HG03196 (cell line): ENCODE results near the gene DPY19L1.
"Not testable (repeated sequence)": the region's sequence is repeated elsewhere in the genome, so short reads cannot be mapped to it uniquely, and the experiment has no call there.

Source experiments
- ATAC-seq: cut with Tn5 transposase; IDR thresholded peaks from one replicate; pipeline ENCODE4 v1.9.1; 2021; ENCODE audit not compliant: unreplicated experiment

The DPY19L1 gene

DNA sequence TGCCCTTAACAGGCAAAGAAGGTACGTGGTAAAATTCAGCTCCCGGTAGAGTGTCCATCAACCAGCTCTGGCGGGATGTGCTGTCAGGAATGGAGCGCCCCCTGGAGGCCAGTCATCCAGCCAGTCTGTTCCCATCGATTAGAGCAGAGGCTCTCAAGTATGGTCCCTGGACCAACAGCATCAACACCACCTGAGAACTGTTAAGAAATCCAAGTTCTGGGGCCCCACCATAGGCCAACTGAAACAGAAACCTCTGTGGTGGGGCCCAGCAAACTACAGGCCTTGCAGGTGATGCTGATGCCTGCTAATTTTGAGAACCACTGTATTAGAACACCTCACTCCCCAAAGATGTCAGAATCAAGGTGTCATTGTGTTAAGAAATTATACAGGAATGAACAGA lies 109.2 kb downstream of the DPY19L1 start:
- ATAC-seq = peak; percentile 64

DNA sequence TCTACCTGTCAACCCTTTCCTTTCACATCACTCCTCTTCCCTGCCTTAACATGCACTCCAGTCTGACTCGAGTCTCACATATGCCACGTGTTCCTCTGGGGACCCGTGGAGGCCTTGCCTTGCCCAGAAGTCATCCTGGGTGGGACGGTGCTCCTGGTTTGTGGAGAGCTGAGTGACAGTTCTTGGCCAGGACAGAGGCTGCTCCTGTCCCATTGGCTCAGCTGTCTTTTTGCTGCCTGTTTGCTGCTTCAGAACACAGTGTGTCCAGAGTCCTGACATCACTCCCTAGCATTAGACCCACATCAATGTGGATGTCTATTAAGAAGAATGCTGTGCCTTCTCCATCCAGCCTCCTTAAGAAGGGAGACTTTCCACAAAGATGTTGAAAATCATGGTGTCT lies 116.8 kb downstream of the DPY19L1 start:
- ATAC-seq = not testable (repeated sequence)

DNA sequence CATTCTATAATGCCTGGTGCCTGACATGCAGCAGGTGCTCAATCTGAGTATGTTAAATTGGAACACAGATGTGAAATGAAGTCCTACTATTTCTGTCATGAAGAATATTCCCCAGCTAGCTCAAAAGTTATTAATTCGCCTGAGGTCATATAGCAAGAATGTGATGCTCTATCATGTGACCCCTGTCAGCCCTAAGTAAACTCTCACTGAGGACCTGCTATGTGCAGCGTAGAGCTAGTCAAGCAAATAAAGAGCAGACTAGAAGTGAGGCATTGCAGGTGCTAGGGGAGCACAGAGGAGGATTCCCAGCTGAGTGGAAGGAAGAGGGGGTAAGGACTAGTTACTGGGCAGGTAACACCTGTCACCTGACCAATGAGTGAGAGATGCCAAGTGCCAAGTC lies 118.2 kb downstream of the DPY19L1 start:
- not testable (repeated sequence) for ATAC-seq

DNA sequence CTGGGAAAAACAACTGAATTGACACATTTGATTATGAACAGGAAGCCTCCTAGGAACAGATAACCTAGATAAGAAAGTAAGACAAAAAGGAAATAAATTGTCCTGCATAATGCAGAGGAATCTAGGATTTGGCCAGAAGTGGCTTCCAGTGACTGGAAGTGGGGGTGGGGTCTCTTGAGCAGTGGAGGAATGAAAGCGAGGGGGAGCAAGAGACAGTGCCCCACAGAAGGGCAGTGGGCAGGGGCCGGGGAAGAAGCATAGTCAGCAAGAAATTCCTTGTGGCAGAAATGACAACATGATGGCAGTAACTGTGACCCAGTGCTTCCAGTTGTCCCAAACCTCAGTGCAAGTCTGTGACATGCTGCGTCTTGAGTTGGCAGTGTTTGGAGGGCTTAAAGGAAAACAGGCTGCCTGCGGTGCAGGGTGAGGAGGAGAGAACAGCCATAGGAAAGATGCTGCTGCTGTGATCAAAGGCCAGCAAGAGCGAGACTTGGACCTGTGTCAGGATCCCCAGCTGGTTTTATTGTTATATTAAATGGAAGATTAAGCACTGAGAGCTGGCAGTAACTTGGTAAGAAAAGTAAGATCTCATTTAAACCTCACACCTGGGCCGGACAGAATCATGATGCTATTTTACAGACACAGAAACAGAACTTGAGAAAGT lies 119.0 kb downstream of the DPY19L1 start:
- ATAC-seq = not testable (repeated sequence)

DNA sequence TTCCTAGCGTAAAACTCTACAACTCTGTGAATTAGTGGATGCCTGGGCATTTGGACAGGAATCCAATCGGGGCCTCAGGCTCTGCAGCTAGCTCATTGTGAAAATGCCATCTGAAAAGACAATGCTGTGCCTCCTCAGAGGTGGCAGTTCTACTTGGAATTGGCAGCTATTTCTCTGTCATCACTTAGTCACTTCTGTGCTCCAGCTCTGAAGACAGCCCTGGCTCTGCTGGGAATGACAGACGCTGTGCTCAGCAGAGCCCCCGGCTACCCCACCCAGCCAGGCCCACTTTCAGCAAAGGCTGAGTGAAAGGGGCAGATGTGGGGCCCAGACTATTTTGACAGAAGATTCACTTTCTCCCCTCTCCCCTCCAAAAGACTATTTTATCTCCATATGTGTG lies 119.8 kb downstream of the DPY19L1 start:
- not testable (repeated sequence) for ATAC-seq

DNA sequence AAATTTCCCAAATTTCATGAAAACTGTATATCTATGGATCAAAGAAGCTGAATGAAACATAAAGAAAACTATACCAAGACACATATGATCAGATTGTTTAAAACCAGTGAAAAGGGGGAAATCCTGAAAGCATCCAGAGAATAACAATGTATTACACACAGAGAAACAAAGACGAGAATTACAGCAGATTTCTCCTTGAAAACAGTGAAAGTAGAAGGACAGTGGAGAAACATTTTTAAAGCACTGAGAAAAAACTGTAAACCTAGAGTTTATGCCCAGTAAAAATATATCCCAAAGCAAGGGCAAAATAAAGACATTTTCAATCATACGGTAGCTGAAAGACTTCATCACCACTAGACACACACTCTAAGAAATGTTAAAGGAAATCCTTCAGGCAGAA lies 121.0 kb downstream of the DPY19L1 start:
- no peak for ATAC-seq

DNA sequence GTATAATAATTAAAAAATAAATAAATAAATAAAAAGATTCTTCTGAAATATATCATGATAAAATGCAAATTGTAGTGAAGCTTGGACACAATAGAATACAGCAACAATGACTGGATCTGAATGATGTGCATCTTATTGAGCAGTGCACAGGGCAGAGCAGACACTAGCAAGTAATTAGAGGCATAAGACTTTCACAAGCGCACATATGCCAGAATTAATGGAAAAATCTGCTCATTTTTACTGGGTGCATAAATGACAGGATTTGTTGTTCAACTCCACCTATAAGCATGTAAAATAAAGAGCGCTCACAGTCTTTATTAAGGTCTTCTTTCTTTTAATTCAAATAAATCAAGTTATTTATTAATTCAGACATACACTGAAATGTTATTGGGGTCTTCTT lies 125.0 kb downstream of the DPY19L1 start:
- no peak for ATAC-seq

DNA sequence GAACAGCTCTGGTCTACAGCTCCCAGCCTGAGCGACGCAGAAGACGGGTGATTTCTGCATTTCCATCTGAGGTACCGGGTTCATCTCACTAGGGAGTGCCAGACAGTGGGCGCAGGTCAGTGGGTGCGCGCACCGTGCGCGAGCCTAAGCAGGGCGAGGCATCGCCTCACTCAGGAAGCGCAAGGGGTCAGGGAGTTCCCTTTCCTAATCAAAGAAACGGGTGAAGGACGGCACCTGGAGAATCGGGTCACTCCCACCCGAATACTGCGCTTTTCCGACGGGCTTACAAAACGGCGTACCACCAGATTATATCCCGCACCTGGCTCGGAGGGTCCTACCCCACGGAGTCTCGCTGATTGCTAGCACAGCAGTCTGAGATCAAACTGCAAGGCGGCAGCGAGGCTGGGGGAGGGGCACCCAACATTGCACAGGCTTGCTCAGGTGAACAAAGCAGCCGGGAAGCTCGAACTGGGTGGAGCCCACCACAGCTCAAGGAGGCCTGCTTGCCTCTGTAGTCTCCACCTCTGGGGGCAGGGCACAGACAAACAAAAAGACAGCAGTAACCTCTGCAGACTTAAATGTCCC lies 130.9 kb downstream of the DPY19L1 start:
- ATAC-seq = not testable (repeated sequence)

DNA sequence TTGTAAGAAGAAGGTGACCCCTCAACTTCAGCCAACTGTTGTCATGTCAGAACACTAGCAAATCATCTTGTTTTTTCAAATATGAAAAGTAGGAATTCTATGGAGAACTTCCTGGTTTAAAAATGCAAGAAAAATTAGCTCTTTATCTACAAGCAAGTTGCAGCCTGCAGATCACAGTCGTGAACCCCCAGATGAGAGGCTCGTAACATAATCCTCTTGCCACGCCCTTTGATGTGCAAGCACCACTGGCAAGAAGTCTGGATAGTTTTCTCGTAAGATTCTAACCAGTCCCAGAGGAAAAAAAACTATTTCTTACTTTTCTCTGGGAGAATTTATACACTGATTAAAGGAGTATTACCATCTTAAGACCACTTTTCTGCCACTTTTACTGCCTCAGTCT lies 132.3 kb downstream of the DPY19L1 start:
- ATAC-seq = no peak

DNA sequence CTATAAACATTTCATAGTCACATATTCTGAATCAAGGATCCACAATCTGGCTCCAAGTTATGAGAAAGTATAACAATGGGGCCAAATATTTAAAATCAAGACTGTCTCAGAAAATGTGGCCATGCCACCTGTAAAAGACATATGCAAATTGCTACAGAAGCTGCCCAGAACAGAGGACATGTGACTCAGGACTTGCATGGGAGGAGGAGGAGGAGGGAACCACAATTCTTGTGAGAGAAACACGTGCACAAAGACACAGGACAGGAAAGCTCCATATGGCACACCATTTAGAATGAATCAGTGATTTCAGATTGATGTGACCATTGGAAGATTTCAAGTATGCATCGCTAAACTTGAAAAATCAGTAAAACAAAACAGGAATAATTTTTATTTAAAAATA lies 133.4 kb downstream of the DPY19L1 start:
- ATAC-seq = not testable (repeated sequence)

DNA sequence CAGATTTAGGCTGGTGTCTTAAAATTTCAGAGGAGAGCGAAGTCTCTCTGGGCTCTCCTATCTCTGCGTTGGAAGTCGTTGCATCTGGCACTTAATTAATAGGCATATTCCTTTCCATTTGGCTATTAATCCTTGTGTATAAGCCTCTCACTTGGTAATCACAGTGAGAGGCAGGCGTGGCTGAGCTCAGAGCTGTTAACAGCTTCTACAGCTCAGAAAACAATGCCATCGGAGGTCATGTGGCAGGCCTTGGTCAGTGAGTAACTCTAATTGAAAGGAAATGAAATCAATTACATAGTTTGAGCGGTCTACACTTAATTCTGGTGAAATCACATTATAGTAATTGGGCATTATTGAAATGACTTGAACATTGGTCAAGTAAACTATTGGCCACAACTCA lies 135.1 kb downstream of the DPY19L1 start:
- ATAC-seq = no peak

DNA sequence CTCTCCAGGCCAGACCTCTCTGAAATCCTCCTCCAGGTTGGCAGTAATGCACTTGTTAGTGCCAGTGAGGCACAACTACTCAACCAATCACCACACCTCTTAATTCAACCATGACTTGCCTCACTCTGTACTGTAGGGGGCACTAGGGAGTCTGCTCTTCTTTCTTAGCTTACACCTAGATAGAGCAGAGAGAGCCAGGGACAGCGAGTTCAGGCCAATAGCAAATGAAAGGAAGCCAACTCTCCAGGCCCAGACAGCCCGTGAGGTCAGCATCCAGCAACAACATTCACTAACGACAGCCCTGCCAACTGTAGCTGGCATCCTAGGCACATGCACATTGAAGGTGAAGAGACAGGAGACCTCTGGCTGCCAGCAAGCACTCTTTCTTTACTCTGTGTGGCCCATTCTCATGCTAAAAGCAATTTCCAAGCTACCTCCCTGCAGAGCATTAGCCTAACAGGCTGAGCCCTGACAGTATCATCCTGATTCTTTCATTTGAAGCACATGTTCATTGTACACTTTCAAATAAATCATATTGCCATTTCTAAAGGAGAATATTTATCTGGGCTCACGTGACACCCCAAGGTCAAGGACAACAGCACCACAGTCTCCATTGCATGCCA lies 136.3 kb downstream of the DPY19L1 start:
- ATAC-seq = no peak

DNA sequence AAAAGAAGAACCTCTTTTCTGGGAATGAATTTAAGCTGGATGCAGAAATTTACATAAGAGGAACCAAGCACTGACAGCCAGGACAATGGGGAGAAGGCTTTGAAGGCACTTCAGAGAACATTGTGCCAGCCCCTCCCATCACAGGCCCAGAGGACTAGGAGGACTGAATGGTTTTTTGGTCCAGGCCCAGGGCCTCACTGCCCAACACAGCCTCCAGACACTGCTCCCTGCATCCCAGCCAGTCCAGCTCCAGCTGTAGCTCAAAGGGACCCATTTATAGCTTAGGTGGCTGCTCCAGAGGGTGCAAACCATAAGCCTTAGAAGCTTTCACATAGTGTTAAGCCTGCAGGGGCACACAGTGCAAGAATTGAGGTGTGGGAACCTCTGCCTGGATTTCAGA lies 142.1 kb downstream of the DPY19L1 start:
- no peak for ATAC-seq

DNA sequence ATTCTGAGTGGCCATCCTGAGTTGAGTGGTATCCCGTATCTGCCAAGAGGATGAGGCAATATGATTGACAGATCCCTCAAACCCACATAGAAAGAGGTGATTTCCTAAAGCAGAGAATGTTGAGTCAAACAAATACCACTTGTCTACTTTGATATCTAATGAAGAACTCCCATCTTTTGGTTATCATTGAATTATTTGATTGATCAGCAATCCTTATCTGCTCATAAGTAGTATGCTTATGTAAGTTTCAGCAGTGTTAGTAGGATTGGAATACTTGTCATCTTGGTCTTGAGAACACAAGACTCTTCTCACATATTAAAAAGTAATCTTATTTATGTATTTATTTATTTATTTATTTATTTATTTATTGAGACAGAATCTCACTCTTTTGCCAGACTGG lies 147.3 kb downstream of the DPY19L1 start:
- no peak for ATAC-seq

DNA sequence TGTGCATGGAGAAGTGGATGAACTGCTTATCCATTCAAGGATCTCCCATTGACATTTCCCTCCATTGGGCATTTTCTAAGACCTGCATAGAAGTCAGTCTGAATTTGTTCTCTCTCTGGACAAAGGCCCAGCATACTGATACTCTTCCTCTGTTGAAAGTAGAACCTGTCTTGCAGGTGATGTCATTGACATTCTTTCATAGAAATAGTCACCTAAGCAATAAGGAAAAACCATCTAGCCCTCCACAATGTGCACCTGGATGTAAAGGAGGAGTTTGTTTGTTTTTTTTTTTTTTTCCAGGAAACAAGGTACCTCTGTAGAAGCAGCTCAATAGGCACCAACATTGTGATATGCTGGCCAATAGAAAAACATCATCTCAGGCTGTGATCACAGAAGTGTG lies 150.4 kb downstream of the DPY19L1 start:
- no peak for ATAC-seq

DNA sequence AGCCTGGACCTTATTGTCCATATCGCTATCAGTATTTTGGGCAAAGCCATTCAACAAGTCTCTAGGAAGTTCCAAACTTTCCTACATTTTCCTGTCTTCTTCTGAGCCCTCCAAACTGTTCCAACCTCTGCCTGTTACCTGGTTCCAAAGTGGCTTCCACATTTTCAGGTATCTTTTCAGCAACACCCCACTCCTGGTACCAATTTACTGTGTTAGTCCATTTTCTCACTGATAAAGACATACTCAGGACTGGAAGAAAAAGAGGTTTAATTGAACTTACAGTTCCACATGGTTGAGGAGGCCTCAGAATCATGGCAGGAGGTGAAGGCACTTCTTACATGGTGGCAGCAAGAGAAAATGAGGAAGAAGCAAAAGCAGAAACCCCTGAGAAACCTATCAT lies 153.4 kb downstream of the DPY19L1 start:
- not testable (repeated sequence) for ATAC-seq

DNA sequence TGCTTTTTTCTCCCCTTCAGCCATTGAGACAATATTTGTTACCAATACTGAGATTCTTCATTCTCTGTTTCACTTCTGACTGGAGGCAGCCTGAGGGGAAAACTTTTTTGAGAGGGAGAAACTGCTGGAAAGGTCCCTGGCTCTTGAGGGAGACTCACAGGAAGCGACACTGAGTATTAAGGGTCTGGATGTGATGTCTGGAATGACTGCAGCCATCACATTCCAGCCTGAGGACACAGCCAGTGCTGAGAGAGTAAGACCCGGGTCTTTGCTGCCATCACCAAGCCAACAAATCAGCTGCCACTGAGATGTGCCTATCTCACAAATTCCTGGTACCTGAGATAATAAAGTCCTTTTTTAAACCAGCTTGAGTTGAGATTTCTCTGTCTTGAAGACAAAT lies 157.4 kb downstream of the DPY19L1 start:
- ATAC-seq = no peak

DNA sequence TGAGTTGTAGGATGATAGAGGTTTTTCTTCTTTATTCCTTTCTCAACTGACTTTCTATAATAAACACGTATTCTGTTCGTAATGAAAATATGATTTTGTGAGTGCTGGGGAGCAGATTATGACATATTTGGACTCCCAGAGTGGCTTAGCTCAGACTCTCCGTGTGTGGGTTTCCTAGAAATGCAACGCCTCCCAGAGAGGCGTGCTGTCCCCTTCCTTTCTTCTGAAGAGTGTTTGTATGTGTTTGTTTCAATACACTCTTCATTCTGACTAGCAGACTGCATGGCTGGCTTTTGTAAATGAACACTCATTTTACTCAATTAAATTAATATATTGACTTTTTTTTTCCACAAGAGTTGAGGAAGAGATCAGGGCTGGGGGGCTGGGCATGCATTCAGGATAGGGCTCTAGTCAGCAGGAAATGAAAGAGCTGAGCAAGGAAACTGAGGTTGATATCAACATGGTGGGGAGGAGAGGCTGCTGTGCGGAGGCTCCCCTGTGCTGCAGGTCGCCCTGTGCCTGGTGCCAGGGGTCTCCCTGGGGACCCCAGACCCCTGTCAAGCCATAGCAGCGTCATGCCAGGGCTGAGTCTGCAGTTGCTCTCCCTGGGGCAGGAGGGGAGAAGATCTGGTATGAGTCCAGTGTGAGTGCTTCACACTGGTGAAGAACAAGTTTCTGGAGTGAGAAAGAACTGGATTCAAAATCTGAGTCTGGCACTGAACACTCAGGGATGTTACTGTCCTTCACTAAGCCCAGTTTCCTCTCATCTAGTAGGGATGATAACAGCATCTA lies 158.1 kb downstream of the DPY19L1 start:
- not testable (repeated sequence) for ATAC-seq
